ENCODE data around the gene GTSF1L.

Gene GTSF1L

GRCh38 chr20:43694763-43695162 is 32.0 kb downstream of the GTSF1L start:
- TF ChIP-seq, protein P1, sequence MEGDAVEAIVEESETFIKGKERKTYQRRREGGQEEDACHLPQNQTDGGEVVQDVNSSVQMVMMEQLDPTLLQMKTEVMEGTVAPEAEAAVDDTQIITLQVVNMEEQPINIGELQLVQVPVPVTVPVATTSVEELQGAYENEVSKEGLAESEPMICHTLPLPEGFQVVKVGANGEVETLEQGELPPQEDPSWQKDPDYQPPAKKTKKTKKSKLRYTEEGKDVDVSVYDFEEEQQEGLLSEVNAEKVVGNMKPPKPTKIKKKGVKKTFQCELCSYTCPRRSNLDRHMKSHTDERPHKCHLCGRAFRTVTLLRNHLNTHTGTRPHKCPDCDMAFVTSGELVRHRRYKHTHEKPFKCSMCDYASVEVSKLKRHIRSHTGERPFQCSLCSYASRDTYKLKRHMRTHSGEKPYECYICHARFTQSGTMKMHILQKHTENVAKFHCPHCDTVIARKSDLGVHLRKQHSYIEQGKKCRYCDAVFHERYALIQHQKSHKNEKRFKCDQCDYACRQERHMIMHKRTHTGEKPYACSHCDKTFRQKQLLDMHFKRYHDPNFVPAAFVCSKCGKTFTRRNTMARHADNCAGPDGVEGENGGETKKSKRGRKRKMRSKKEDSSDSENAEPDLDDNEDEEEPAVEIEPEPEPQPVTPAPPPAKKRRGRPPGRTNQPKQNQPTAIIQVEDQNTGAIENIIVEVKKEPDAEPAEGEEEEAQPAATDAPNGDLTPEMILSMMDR (IDR thresholded peaks at IDR 0.05; ENCODE audit: low read depth, low read length, missing control alignments) = no peak
- no peak for DNase-seq (ENCODE audit: low read depth)
- H3K4me3 ChIP-seq (ENCODE audit: low read depth, low read length) = no peak overlapping the region

DNA sequence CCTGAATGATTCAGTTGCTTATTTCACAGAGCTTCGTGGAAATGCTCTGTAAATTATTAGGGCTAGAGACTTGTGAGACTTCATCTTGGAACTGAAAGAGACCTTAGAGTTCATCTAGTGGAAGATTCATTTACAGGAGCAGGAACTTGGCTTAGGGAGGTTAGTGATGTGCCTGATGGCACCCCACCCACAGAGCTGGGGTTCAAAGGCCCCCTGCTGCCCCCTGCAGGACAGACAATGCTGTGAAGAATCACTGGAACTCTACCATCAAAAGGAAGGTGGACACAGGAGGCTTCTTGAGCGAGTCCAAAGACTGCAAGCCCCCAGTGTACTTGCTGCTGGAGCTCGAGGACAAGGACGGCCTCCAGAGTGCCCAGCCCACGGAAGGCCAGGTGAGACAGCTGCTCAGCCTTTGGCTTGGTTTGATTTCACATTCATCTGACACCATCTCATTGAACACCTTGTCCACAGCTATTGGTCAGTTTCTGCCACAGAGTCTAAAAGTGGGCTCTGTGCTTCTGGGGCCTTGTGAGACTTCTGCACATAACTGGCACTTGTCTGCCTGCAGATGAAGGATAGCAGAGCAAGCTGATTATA is 34.8 kb downstream of the GTSF1L start:
- TF ChIP-seq, protein P1 (IDR thresholded peaks at IDR 0.05; ENCODE audit: low read depth, low read length, missing control alignments) = peak; percentile 83
- peak; percentile 42 for DNase-seq (ENCODE audit: low read depth)
- H3K4me3 ChIP-seq (ENCODE audit: low read depth, low read length) = no peak overlapping the region

- TF ChIP-seq, protein P1 (IDR thresholded peaks at IDR 0.05; ENCODE audit: low read depth, low read length, missing control alignments) = no peak
- no peak overlapping the region for H3K4me3 ChIP-seq (ENCODE audit: low read depth, low read length)
- DNase-seq (ENCODE audit: low read depth) = no peak
Observed at GRCh38 chr20:43690943-43691598, 35.7 kb downstream of the GTSF1L start.

DNA sequence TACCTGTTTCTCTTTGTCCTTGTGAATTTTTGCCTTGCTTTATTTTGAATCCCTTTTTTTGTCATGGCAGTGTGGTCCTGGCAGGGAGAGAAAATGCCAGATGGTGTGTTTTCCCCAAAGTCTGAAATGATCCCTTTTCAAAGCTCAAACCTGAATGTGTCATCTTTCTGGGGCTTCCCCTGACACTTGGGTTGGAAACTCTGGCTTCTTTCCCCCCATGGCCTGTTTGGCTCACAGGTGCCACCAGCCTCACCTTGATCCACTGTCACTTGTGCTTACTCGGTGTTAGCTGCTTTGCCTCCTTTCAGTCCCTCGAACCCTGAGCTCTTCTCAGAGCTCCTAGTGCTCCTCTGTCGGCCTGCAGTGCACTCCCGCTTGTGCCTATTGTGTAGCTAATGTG is 37.6 kb downstream of the GTSF1L start:
- H3K4me3 ChIP-seq (ENCODE audit: low read depth, low read length) = no peak overlapping the region
- DNase-seq (ENCODE audit: low read depth) = no peak
- TF ChIP-seq, protein P1 (IDR thresholded peaks at IDR 0.05; ENCODE audit: low read depth, low read length, missing control alignments) = no peak

DNA sequence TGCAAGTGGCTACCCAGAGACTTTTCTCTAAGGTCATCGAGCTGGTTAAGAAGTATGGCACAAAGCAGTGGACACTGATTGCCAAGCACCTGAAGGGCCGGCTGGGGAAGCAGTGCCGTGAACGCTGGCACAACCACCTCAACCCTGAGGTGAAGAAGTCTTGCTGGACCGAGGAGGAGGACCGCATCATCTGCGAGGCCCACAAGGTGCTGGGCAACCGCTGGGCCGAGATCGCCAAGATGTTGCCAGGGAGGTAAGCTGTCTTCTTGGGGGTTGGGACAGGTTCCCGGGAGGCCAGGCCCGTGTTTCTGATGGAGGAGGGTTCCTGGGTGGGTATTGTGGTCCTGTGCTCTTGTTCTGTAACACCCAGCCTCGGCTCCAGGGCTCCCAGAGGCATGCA is 40.0 kb downstream of the GTSF1L start:
- DNase-seq (ENCODE audit: low read depth) = no peak
- TF ChIP-seq, protein P1 (IDR thresholded peaks at IDR 0.05; ENCODE audit: low read depth, low read length, missing control alignments) = no peak
- H3K4me3 ChIP-seq (ENCODE audit: low read depth, low read length) = no peak overlapping the region

DNA sequence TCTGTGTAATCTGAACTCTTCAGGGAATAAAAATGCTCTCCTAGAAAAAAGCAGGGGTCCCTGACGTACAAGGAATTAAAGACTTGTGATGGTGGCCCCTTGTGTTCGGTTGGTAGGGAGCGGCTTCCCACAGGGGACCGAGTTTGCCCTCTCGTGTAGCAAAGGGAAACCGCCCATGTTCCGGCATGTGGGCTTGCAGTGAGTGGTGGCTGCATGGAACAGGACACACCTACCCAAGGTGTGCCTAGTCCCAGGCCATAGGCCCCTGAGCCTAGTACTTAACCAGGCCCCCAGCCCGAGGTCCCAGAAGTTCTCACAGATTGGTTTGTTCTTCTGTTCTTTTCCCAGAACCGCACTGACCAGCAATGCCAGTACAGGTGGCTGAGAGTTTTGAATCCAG is 44.4 kb downstream of the GTSF1L start:
- no peak overlapping the region; the same call in 1 of the 2 replicates for H3K4me3 ChIP-seq (ENCODE audit: low read depth, low read length)
- DNase-seq (ENCODE audit: low read depth) = peak; percentile 59
- TF ChIP-seq, protein P1 (IDR thresholded peaks at IDR 0.05; ENCODE audit: low read depth, low read length, missing control alignments) = no peak

DNA sequence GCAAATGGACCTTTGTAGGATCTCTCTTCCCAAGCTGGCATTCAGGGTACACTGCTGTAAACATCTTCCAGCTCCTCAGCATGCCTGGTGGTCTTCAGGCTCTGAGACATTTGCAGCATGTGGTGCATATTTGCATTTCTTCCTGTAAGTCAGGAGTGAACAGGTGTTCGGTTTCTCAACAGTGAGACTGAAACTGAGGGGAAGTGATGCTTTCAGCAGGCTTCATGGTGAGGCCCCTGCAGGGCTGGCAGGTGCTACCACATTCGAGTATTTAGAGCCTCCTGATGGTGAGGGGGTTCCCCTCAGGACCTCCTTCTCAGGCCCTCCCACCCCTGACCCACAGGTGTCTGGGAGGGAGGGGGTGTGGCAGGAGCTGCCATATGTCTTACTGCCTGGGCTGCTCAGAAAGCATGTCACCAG is 44.8 kb downstream of the GTSF1L start:
- peak overlapping the region; percentile 43 for H3K4me3 ChIP-seq (ENCODE audit: low read depth, low read length)
- TF ChIP-seq, protein P1 (IDR thresholded peaks at IDR 0.05; ENCODE audit: low read depth, low read length, missing control alignments) = no peak
- DNase-seq (ENCODE audit: low read depth) = peak; percentile 98

All from GM12864 (cell line).